Neural progenitor cell (in vitro differentiated cells): ENCODE results near the gene SV2B.

ENCODE experiments used
- CTCF ChIP-seq: fragments of 200-600 bp; sonication (generic); IDR thresholded peaks from 2 replicates; pipeline ENCODE4 v1.5.1; 2017; ENCODE audit warnings: antibody characterized with exemption, mild to moderate bottlenecking
- EZH2 ChIP-seq: fragments of 200-600 bp; sonication (generic); IDR thresholded peaks from 2 replicates; pipeline ENCODE4 v1.6.1; 2017; ENCODE audit warnings: antibody characterized with exemption, mild to moderate bottlenecking, moderate library complexity
- EZH2phosphoT487 ChIP-seq: fragments of 200-600 bp; sonication (generic); IDR thresholded peaks from 2 replicates; pipeline ENCODE4 v1.6.1; 2017; ENCODE audit warnings: antibody characterized with exemption

GRCh38 chr15:91122296-91122695 lies 22.2 kb downstream of the SV2B start:
- TF ChIP-seq CTCF: no peak
- TF ChIP-seq EZH2: no peak
- no peak for TF ChIP-seq EZH2phosphoT487
